ENCODE data around the gene ACYP2.
"Not testable (repeated sequence)": the region's sequence is repeated elsewhere in the genome, so short reads cannot be mapped to it uniquely, and the experiment has no call there.

The ACYP2 gene

DNA sequence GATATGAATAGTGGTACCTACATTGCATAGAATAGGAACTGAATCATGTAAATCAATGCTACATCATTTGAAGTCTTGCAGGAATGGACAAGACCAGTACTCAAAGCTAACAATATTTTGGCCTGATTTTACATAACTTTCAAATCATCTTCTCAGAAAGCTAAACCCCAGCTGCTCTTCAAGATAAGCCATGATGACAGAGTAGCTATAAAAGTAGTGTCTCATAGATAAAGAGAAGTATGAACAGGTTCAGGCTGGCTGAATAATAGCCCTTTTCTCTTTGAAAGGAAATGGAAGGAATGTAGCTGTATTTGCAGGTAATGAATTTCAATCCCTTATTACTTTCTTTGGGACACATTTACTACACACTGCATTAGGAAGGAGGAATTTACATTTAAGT is 112.4 kb downstream of the ACYP2 start:
- no peak for DNase-seq (ENCODE audit: low read depth)

DNA sequence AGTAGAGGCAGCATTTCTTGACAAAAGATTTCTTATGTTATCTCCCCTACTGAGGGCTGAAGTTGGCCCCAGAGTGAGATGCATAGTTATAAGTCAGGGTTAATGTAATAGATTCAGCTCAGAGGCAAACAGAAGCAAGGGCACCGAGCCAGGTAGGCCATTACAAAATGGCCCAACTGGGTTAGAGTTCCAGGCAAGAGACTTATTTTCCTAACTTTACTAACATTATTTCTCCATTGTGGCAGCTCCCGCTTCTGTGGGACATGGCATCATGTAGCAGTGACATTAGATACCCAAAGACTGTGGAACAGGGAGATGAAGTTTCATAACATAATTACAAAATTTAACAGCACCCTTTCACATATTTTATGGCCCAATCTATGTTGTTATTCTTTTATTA is 113.5 kb downstream of the ACYP2 start:
- no peak for DNase-seq (ENCODE audit: low read depth)

DNA sequence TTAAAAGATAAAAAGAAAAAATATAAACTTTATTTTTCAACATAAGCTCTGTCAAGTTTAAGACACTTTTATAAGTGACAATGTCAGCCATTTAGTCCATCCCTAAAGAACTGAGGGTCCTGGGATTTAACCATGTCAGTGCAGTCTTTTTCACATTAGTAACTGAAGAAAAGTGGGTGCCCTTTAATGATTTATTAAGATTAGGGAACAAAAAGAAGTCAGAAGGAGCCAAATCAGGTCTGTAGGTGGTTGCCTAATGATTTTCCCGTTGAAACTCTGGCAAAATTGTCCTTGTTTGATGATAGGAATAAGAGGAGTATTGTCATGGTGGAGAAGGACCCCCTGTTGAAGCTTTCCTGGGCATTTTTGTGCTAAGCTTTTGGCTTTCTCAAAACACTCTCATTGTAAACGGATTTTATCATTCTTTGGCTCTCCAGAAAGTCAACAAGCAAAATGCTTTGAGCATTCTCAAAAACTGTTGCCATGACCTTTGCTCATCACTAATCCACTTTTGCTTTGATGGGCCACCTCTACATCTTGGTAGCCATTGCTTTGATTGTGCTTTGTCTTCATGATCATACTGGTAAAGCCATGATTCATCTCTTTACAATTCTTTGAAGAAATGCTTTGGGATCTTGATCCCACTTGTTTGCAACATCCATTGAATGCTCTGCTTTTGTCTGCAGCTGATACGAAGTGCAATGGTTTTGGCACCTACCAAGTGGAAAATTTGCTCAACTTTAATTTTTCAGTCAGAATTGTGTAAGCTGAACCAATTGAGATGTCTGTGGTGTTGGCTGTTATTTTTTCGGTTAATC is 118.6 kb downstream of the ACYP2 start:
- no peak for DNase-seq (ENCODE audit: low read depth)

DNA sequence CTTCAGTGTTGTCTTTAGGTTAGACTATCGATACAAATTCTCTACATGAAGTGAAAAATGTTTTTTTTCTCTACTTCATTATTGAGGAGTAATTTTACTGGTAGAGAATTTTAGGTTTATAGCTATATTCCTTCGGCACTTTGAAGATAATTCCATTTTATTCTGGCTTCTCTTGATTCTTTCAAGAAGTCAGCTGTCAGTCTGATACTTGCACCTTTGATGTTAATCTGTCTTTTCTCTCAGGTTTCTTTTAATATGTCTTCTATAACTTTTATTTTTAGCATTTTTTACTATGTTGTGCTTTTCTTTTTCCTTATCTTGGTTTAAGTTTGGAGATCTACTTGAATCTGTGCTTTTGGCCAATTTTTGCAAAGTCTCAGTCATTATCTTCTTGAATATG is 122.0 kb downstream of the ACYP2 start:
- no peak for DNase-seq (ENCODE audit: low read depth)

DNA sequence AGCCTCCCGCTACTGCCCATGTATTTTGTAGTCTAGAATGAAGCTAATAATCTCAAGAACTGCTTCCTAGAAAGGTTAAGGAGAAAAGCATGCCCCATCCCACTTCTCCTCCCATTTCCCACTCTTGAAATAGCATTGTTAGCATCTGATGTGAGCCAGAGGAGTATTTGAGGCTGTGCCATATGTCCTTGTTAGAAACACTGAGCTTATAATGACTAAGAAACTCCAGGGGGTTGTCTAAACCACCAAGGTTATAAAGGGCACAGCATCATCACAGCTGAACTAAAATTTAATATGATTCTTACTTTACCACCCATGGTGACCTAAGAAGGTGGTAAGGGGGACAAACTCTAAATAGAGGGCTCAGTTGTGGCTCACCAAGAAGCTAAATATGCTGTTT is 124.0 kb downstream of the ACYP2 start:
- DNase-seq (ENCODE audit: low read depth): peak; percentile 58

DNA sequence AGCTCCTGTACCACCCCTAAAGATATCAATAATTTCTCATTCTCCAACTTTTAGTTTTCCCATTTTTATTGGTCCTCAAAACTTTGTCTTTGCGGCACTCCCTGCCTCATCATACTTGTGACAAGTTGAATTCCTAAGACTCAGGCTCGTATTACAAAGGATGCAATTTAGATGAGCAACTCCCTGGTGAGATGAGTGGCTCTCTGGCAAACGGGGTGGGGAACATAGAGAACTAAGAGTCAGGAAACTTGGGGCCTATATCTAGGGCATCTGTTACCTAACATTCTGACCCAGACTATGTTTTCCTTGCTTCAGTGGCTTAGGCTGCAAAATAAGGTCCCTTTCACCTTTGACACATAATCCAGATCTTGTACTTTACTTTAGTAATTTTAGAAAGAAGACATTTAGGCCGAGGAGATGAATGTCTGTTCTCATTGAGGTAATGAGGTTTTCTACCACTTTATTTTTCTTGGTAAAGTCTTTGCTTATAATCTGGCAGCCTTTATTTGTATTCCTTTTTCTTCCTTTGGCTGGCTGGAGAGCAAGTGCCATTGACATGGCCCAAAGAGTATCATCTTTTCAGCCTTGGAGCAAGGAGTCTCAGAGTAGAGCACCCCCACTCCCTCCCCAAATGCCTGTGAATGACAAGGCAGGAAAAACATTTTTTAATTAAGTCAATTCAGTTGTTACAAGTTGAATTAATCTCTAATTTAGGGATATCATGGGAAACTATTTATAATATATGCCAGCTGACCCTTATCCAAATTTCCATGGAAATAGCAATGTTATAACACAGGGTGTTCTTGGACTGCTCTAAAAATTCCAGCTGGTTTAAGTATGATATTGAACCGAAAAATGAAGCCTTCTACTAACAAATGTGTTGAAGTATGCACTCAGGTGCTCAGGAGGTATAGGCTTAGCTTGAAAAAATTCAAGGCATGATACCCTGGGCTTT is 125.4 kb downstream of the ACYP2 start:
- no peak for DNase-seq (ENCODE audit: low read depth)

DNA sequence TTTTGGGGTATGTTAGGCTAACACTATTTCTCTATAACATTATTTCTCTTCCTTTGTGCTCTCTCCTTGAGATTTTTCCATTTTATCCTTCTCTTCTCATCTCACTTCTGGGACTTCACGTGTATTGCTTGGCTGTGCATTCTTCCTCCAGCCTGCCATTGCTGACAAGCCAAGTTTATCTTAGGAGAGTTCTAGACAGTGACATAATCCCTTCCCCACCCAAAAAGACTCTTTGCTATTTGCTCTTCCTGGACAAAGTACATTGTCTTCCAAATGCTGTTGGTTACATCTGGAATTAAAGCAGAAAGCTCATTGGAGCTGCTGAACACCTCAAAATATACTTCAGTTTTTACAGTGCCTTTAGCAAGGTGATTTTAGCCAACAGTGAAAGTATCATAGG is 131.7 kb downstream of the ACYP2 start:
- no peak for DNase-seq (ENCODE audit: low read depth)

DNA sequence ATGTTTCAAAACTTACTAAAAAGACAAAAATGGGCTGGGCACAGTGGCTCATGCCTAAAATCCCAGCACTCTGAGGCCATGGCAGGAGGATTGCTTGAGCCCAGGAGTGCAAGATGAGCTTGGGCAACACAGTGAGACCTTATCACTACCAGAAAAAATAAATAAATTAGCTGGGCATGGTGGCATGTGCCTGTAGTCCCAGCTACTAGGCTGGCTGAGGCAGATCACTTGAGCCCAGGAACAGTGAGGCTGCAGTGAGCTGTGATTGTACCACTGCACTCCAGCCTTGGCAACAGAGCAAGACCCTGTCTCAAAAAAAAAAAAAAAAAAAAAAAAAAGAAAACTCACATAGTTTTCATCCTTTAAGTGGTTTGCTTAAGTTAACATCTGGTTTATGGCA is 134.2 kb downstream of the ACYP2 start:
- DNase-seq (ENCODE audit: low read depth): no peak

DNA sequence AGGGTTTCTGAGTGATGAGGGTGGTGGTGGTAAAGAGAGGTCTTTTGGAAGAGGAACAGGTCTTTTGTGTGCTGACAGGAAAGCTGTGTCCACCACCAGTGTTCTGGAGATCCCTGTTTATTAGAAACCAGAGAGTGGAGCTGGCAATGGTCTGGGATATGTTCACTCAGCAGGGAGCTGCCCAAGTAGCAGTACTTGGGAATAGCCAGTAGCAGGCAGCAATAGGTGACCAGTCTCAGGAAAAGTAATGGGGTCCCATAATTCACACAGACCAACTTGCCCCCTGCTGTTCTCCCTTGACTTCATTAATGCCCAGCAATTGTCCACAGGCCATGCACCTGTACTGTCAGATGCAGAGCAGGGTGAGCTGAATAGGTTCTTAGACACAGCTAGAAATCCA is 138.8 kb downstream of the ACYP2 start:
- no peak for DNase-seq (ENCODE audit: low read depth)

DNA sequence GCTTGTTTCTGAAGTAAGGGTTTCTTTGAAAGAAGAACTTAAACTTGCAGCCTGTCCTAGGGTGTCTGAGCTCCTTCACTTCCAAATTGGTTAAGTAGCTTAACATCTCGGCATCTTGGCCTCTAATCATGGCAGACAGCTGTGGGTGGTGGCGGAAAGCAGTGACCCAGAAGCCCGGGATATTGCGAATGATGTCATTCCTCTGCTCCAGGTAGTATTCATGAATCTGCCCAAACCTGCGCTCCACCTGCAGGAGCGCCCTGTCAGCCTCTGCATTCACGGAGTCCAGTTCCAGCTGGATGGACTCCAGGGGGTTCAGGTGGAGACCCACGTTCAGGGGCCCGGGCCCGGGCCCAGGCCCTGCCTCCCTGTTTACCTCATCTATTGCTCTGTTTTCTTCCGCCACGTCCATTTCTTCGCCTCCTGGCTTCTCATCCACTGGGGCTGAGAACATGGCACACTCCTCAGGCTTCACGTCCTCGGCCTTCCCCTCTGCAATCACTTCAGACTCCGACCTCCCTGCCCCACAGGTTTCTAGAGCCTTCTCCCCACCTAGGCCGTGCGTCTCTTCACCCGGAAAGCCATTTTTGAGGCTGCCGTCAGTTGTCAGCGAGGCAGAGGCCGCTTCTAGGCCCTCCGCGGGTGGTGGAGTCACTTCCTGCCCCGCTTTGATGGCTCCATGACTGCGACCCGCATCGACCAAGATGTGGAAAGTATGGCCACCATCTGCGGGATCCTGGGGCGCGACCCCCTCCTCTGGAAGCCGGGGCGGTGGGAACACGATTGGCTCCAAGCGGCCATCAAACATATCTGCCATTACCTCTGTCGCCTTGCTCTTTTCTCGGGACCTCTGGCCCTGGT is 140.0 kb downstream of the ACYP2 start:
- no peak for DNase-seq (ENCODE audit: low read depth)

DNA sequence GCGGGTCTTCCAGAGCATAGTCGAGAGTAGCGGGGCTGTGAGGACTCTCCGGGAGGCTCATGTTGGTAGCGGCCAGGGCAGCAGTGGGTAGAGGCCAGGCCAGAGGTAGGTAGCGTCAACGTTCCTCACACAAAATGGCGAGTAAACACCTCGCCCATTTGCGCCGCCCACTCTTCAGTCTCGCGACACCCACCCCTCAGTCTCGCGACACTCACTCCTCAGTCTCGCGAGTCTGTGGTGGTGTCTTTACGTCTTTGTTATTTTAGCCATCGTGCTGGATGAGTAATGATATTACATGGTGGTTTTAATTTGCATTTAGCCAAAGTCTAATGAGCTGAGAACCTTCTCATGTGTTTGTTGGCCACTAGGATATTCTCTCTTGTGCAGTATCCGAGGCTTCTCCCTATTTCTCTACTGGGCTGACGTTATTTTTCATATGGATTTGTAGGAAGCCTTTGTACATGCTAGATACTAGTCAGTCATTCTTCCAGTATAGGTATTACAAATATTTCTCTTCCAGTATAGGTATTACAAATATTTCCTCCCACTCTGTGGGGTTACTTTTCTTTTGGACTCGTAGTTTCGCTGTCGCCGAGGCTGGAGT is 140.8 kb downstream of the ACYP2 start, which contains the start of gene TSPYL6:
TSS of gene TSPYL6 (minus strand) at position 139 of the 604 bp plus-strand sequence. CDS start at position 61, 78 bp downstream.
- DNase-seq (ENCODE audit: low read depth): no peak

DNA sequence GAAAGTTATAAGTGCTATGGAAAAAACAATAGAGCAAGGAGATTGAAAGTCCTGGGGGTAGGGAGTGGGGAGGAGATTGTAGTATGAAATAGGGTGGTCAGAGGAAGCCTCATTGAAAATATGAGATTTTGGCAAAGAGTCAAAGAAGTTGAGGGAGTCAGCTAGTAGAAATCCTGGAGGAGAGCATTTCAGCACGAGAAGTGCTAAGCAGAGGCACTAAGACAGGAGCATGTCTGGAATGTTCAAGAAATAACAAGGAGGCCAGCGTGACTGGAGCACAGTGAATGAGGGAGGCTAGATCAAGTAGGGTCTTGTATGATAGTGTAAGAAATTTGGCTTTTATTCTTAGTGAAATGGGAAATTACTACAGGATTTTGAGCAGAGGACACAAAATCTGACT is 142.8 kb downstream of the ACYP2 start:
- DNase-seq (ENCODE audit: low read depth): peak; percentile 59

DNA sequence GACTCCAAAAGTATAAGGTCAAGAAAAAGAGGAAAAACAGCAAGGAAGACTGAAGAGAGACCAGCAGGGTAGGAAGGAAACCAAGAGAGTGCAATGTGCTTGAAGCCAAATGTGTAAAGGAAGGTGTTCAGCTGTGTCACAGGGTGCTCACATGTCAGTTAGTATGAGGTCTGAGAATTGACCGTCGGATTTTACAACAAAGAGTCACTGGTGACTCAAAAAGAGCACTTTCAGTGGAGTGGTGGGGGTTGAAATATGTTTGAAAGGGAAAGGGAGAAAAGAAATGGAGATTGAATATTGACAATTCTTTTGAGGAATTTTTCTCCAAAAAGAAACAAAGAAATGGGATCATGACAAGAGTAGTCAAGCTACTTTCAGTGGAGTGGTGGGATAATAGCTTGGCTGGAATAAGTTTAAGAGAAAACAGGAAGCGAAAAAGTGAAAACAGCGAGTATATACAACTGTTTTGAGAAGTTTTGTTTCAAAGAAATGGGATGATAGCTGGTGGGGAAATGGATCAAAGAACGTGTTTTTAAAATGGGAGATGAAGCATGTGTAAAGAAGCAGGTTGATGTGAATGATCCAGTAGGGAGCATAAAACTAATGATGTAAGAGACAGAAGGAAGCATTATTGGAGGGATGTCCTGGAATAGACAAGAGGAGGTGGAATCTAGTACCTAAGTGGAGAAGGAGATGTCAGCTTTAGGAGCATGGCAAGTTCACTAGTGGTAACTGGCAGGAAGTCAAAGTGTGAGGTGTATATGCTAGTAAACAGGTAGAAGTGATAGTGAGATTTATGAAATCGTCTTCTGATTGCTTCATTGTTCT is 144.2 kb downstream of the ACYP2 start:
- no peak for DNase-seq (ENCODE audit: low read depth)

DNA sequence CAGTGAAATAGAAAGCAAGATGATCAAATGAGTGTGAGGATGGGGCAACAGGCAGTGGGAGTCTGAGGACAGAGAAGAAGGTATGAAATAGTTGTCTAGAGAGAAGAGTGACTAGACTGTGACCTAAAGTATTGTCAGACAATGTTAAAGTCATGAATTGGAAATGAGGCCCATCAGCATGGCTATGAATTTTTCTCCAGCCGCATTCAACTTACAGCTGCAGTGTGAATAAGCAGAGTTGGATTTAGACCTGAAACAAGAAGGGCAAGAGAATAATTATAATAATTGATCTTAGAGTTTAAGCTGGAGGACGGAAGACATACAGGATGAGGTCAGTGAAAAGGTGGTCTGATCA is 144.8 kb downstream of the ACYP2 start:
- no peak for DNase-seq (ENCODE audit: low read depth)

DNA sequence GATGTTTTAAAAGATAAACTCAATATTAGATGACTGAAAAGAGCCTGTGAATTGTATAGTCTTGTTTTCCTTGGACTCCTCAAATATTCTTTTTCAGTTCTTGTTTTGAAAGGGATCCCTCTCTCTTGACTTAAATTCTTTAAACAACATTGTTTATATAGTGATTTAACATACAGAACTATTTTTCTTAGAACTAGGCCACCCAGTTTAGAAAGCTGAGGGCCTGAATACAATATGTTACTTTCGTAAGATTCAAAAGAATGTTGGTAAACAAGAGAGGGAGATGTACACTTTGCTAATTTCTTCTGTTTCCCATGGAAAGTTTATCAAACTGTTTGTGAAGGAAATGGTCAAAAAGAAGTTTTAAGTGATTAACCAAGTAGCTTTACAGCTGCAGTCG is 146.1 kb downstream of the ACYP2 start:
- peak; percentile 24 for DNase-seq (ENCODE audit: low read depth)

DNA sequence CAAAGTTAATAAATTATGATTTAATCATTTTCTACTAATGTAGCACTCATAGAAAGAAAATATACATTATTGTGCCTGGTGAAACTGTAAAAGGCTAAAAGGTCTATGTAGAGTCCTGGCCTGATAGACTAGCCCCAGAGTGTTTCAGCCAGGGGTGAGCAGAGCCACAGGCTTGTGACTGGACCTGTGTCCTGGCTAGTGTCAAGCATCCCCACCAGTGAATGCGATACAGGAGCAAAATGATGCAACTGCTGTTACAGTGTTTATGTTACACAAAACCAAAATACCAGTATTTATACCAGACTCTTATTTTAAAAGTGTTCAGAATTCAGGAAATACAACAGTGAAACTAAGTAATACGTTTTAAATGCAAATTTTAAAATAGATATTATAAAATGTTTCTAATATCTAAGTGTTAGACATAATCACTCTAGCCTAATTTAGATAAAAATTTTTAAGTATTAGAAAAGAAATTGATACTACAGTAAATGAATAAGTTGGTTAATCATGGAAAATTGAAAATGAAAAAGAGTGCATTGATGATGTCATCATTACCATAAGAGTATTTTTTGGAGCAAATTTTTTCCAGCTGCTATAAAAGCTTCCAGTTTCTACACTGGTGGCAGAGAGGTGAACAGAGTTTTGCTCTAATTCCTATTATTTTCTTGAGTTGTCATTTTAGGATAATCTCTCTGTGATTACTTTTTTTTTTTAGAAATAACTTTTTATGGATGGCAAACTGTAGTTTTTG is 146.8 kb downstream of the ACYP2 start:
- peak; percentile 67 for DNase-seq (ENCODE audit: low read depth)

DNA sequence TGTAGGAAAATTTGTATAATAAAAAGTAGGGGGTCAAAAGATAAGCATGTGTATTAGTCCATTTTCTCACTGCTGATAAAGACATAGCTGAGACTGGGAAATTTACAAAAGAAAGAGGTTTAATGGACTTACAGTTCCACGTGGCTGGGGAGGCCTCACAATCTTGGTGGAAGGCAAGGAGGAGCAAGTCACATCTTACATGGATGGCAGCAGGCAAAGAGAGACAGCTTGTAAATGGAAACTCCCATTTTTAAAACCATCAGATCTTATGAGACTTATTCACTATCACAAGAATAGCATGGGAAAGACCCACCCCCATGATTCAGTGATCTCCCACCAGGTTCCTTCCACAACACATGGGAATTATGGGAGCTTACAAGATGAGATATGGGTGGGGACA is 149.7 kb downstream of the ACYP2 start:
- DNase-seq (ENCODE audit: low read depth): not testable (repeated sequence)

DNA sequence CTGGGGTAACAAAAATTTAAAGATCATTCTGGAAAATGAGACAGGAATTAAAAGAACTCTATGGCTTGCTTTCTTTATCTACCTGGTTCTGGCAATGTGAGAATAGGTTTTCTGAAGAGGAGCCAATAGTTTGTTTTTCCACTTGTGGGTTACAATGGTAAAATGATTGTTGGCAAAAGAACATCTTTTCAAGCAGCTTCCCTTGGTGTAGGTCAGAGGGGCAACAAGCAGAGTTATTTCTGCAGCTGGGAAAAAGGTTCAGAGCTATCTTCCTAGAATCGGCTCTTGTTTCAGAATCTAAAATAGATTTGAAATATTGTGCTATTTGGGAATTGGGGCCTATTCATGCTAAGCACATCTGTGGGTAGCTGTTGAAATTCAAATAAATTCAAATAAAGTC is 152.2 kb downstream of the ACYP2 start:
- no peak for DNase-seq (ENCODE audit: low read depth)

DNA sequence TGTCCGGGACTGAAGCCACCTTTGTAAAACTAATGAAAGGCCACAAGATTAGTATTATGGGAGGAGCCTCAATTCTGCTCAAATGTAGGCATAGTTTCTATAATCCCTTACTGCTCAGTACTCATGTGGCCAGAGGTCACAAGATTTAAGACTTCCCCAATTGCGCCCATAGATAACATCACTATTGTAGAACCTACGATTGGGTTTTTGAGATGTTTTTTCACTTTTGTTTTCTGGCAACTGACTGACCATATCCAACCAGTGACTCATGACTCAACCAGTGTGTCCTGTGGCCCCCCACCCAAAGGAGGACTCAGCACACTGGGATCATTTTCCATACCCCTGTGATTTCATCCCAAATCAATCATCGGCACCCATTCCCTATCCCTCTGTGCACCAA is 155.8 kb downstream of the ACYP2 start:
- no peak for DNase-seq (ENCODE audit: low read depth)
